Neuronal stem cell (in vitro differentiated cells): ENCODE measurements around the gene MAOB.

ENCODE experiments used
- DNase-seq: peaks from one replicate; pipeline ENCODE4 v3.0.0-alpha.2; 2013; ENCODE audit warnings: low spot score
- H2AFZ ChIP-seq: one replicate; pipeline ENCODE4 v1.6.1; 2013; ENCODE audit warnings: mild to moderate bottlenecking, low read length, inconsistent platforms
- H2AK5ac ChIP-seq: 2 replicates; pipeline ENCODE4 v1.6.1; 2013; ENCODE audit warnings: low read depth, mild to moderate bottlenecking, inconsistent platforms, low read length, moderate library complexity, mixed read lengths
- H2BK120ac ChIP-seq: 2 replicates; pipeline ENCODE4 v1.6.1; 2013; ENCODE audit warnings: low read depth, mild to moderate bottlenecking, inconsistent platforms, low read length, moderate library complexity, mixed read lengths
- H2BK12ac ChIP-seq: one replicate; pipeline ENCODE4 v1.6.1; 2013; ENCODE audit warnings: low read length, inconsistent platforms
- H2BK15ac ChIP-seq: 2 replicates; pipeline ENCODE4 v1.6.1; 2013; ENCODE audit warnings: mild to moderate bottlenecking, low read length, inconsistent platforms, mixed read lengths
- H2BK5ac ChIP-seq: one replicate; pipeline ENCODE4 v1.6.1; 2013; ENCODE audit warnings: inconsistent platforms, mild to moderate bottlenecking, low read length, moderate library complexity
- H3K14ac ChIP-seq: one replicate; pipeline ENCODE4 v1.6.1; 2013; ENCODE audit warnings: low read length, inconsistent platforms
- H3K18ac ChIP-seq: 2 replicates; pipeline ENCODE4 v1.6.1; 2013; ENCODE audit warnings: low read length, inconsistent platforms
- H3K23ac ChIP-seq: 2 replicates; pipeline ENCODE4 v1.6.1; 2013; ENCODE audit warnings: low read depth, mild to moderate bottlenecking, mixed read lengths, low read length, inconsistent platforms; ENCODE audit not compliant: poor library complexity
- H3K27ac ChIP-seq: replicated peaks from 3 replicates; pipeline ENCODE4 v1.5.1; 2013; ENCODE audit warnings: low read length, inconsistent platforms
- H3K27me3 ChIP-seq, 3 experiments: 2 replicates each; pipeline ENCODE4 v1.6.1; 2013; ENCODE audit warnings: low read length in 3 of 3, mild to moderate bottlenecking in 2 of 3, inconsistent platforms in 1 of 3, low read depth in 1 of 3, mixed read lengths in 1 of 3, moderate library complexity in 1 of 3; ENCODE audit not compliant: control insufficient read depth in 3 of 3, insufficient read depth in 3 of 3
- H3K36me3 ChIP-seq, 2 donors: replicated peaks in 1 of 2; 2 replicates each; pipeline ENCODE4 v1.6.1; 2013; ENCODE audit warnings: low read length in 2 of 2; ENCODE audit not compliant: control insufficient read depth in 2 of 2, insufficient read depth in 2 of 2
- H3K4ac ChIP-seq: 2 replicates; pipeline ENCODE4 v1.6.1; 2013; ENCODE audit warnings: inconsistent platforms, mild to moderate bottlenecking, low read length, moderate library complexity
- H3K4me1 ChIP-seq, 2 donors: 1 replicate in 1 of 2; 2 replicates in 1 of 2; pipeline ENCODE4 v1.6.1; 2013; ENCODE audit warnings: low read length in 2 of 2, low read depth in 1 of 2; ENCODE audit not compliant: control insufficient read depth in 2 of 2, insufficient read depth in 1 of 2
- H3K4me2 ChIP-seq: one replicate; pipeline ENCODE4 v1.6.1; 2013; ENCODE audit warnings: mild to moderate bottlenecking, low read length, inconsistent platforms; ENCODE audit not compliant: insufficient read depth, poor library complexity, severe bottlenecking
- H3K4me3 ChIP-seq, 2 donors: 2 replicates each; pipeline ENCODE4 v1.5.1; 2013; ENCODE audit warnings: low read length in 2 of 2, mild to moderate bottlenecking in 2 of 2, inconsistent platforms in 1 of 2, moderate library complexity in 1 of 2
- H3K79me1 ChIP-seq: one replicate; pipeline ENCODE4 v1.6.1; 2013; ENCODE audit warnings: low read depth, mild to moderate bottlenecking, inconsistent platforms, low read length, moderate library complexity
- H3K9ac ChIP-seq: one replicate; pipeline ENCODE4 v1.6.1; 2013; ENCODE audit warnings: mild to moderate bottlenecking, low read depth, low read length, inconsistent platforms; ENCODE audit not compliant: poor library complexity
- H3K9me3 ChIP-seq, 2 donors: replicated peaks in 1 of 2; 2 replicates each; pipeline versions ENCODE3 to v1.6.1; 2013; ENCODE audit warnings: low read length in 2 of 2, mild to moderate bottlenecking in 2 of 2, inconsistent platforms in 1 of 2, low read depth in 1 of 2, mixed read lengths in 1 of 2, moderate library complexity in 1 of 2; ENCODE audit not compliant: control insufficient read depth in 2 of 2, insufficient read depth in 1 of 2
- H4K8ac ChIP-seq: one replicate; pipeline ENCODE4 v1.6.1; 2013; ENCODE audit warnings: low read depth, mild to moderate bottlenecking, inconsistent platforms, low read length, moderate library complexity
- H4K91ac ChIP-seq: one replicate; pipeline ENCODE4 v1.6.1; 2013; ENCODE audit warnings: low read length, low read depth, mild to moderate bottlenecking, inconsistent platforms; ENCODE audit not compliant: poor library complexity
- WGBS, 2 donors: extraction: QIAGEN DNeasy Blood & Tissue Kit; methylation state at CpG; one replicate each; pipeline ENCODE4 v1.1.7; 2013; ENCODE audit warnings: missing lambda C conversion rate in 2 of 2, mixed read lengths in 1 of 2; ENCODE audit not compliant: insufficient read length in 2 of 2, insufficient replicate concordance in 1 of 2; ENCODE audit errors: extremely low coverage in 2 of 2; 5-methylcytosine and 5-hydroxymethylcytosine counted together

Gene MAOB

DNA sequence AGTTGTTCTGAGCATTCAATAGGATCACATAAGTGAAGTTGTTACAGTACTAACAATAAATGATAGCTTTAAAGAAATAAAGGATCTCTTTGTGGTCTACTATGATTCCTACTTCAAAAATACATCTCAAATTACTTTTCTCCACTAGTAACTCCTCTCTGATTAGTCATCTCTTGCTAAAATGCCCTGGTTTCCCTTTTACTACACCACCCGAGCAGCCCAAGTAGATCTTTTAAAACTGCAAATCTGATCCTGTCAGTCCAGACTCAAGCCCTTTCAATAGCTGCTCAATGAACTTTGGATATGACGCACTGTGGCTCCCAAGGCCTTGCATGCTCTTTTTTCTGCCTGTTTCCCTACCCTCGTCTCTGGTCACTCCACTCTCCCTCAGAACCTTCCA, 128.6 kb downstream of the MAOB start:
- Histone ChIP-seq H4K91ac (no peak overlapping the region), H3K4ac (no peak overlapping the region), H3K14ac (no peak overlapping the region), H2BK12ac (no peak overlapping the region), H2AK5ac (no peak overlapping the region), H3K9ac (no peak overlapping the region), H2BK5ac (no peak overlapping the region), H2BK15ac (no peak overlapping the region), H3K4me1 (no peaks in the 10 kb centered on the region), H3K23ac (no peak overlapping the region), H3K4me2 (no peak overlapping the region), H4K8ac (no peak overlapping the region), H3K9me3 (no peaks in the 10 kb centered on the region), H2BK120ac (no peak overlapping the region), H3K79me1 (no peaks in the 10 kb centered on the region), H3K18ac (no peak overlapping the region), H3K27me3 (peaks cover 0 to 10% (median 0%) of the 10 kb centered on the region in 3 experiments), H2AFZ (no peak overlapping the region), H3K27ac (no peak overlapping the region), H3K4me3 (no peak overlapping the region), H3K36me3 (no peaks in the 10 kb centered on the region)
- no CpG with 5 or more reads among the region's 3 CpGs for WGBS, 2 donors
- no peak for DNase-seq

DNA sequence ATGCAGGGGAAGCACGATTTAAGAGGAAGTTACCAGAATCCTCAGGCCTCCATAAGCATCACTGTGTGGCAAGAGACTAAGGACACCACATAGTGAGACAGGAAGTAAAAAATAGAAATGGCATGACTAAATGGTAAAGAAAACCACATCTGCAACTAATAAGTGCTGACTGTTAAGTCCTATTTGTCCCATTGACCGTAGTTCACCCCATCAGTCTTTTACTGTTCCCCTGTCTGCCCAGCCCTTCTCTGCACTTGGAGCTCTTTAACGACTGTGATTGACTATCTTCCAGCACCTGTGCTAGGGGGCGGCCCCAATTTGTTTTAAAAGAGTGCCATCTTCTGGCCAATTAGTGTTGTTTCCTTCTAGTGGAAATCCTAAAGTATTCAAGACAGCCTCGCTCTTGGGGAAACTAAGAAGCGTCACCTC, 132.0 kb downstream of the MAOB start:
- Histone ChIP-seq H3K36me3 (no peaks in the 10 kb centered on the region), H3K27ac (no peak overlapping the region), H3K4me3 (no peak overlapping the region), H2BK15ac (no peak overlapping the region), H3K23ac (no peak overlapping the region), H3K27me3 (peaks cover 0 to 3% (median 0%) of the 10 kb centered on the region in 3 experiments), H2BK5ac (no peak overlapping the region), H3K14ac (no peak overlapping the region), H3K9ac (no peak overlapping the region), H4K91ac (no peak overlapping the region), H3K79me1 (no peaks in the 10 kb centered on the region), H3K18ac (no peak overlapping the region), H4K8ac (no peak overlapping the region), H3K4me2 (no peak overlapping the region), H3K4ac (no peak overlapping the region), H3K4me1 (no peaks in the 10 kb centered on the region), H2BK12ac (no peak overlapping the region), H3K9me3 (no peaks in the 10 kb centered on the region), H2BK120ac (no peak overlapping the region), H2AFZ (no peak overlapping the region), H2AK5ac (no peak overlapping the region)
- peak; percentile 23 for DNase-seq
- no CpG with 5 or more reads among the region's 6 CpGs for whole genome bisulfite sequencing, 2 donors

DNA sequence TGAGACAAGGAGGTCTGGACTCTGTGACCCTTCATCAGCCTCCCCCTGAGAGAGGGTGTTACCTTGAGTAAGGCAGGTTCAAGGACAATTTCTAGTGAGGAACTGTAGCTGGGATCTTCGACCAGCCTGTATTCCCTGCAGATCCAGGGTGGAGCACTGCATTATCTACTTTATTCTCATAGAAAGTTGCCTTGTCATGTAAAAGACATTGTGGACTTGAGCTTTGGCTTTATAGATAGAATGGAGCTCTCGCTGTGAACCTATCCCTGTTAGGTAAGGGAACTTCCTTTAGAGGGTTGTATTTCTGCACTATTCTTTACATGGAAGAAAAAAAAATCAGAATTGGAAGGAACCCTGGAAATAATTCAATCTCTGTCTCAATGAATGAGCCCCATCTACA, 134.8 kb downstream of the MAOB start:
- H3K79me1 ChIP-seq, result no peaks in the 10 kb centered on the region
- no peak overlapping the region for H3K4ac ChIP-seq
- no peak overlapping the region for H3K27ac ChIP-seq
- no peak overlapping the region for H2BK12ac ChIP-seq
- H3K4me2 ChIP-seq, result no peak overlapping the region
- no peak overlapping the region for H3K9ac ChIP-seq
- no peaks in the 10 kb centered on the region for H3K4me1 ChIP-seq
- H4K8ac ChIP-seq, result no peak overlapping the region
- peaks cover 0 to 3% (median 0%) of the 10 kb centered on the region in 3 experiments for H3K27me3 ChIP-seq
- H2AFZ ChIP-seq, result no peak overlapping the region
- no peak overlapping the region for H2BK120ac ChIP-seq
- H3K9me3 ChIP-seq, result no peaks in the 10 kb centered on the region
- H2BK15ac ChIP-seq, result no peak overlapping the region
- no peak overlapping the region for H4K91ac ChIP-seq
- H3K14ac ChIP-seq, result no peak overlapping the region
- no peak overlapping the region for H2BK5ac ChIP-seq
- no CpG with 5 or more reads among the region's 2 CpGs for WGBS, 2 donors
- no peak overlapping the region for H3K4me3 ChIP-seq
- no peak overlapping the region for H3K23ac ChIP-seq
- H3K36me3 ChIP-seq, result no peaks in the 10 kb centered on the region
- H3K18ac ChIP-seq, result no peak overlapping the region
- H2AK5ac ChIP-seq, result no peak overlapping the region
- no peak for DNase-seq

- no peak overlapping the region for H2AK5ac ChIP-seq
- no peak overlapping the region for H3K18ac ChIP-seq
- H3K4me2 ChIP-seq, result no peak overlapping the region
- H2AFZ ChIP-seq, result no peak overlapping the region
- H3K79me1 ChIP-seq, result no peaks in the 10 kb centered on the region
- no peak overlapping the region for H3K27ac ChIP-seq
- H3K4me1 ChIP-seq, result no peaks in the 10 kb centered on the region
- no peak overlapping the region for H4K8ac ChIP-seq
- H3K9ac ChIP-seq, result no peak overlapping the region
- DNase-seq, result no peak
- no peak overlapping the region for H3K4me3 ChIP-seq
- H3K36me3 ChIP-seq, result no peaks in the 10 kb centered on the region
- H3K4ac ChIP-seq, result no peak overlapping the region
- no peak overlapping the region for H4K91ac ChIP-seq
- no peak overlapping the region for H2BK5ac ChIP-seq
- no peak overlapping the region for H2BK15ac ChIP-seq
- no CpG with 5 or more reads among the region's 6 CpGs for WGBS, 2 donors
- H3K27me3 ChIP-seq, result no peaks in the 10 kb centered on the region
- H2BK12ac ChIP-seq, result no peak overlapping the region
- H3K23ac ChIP-seq, result no peak overlapping the region
- no peak overlapping the region for H3K14ac ChIP-seq
- no peaks in the 10 kb centered on the region for H3K9me3 ChIP-seq
- no peak overlapping the region for H2BK120ac ChIP-seq
These were observed 136.1 kb downstream of the MAOB start for GRCh38 chrX:43745938-43746721.
